ENCODE results near the gene RWDD4. TPM values are rescaled to one million over a fixed set of nuclear protein-coding genes. Genes with fewer than 3 reads are reported as not detected.

Gene RWDD4
- polyA plus RNA-seq, 1 donor (not counting 4 experiments of a cell fraction or from before 2014, with no cell fraction given) = 25.5 TPM

- H3K36me3 ChIP-seq (ENCODE audit: control insufficient read depth in 2 of 2, extremely low read depth in 1 of 2, insufficient read depth in 2 of 2, low read length in 2 of 2) = peaks cover 0 to 2% of the 10 kb centered on the region in 2 experiments
- H4K20me1 ChIP-seq (ENCODE audit: control insufficient read depth, extremely low read depth, insufficient read depth, low read length) = no peaks in the 10 kb centered on the region
- H3K9me1 ChIP-seq (ENCODE audit: control insufficient read depth, extremely low read depth, insufficient read depth, low read length) = no peaks in the 10 kb centered on the region
- peaks cover 14% of the 10 kb centered on the region for H3K4me1 ChIP-seq (ENCODE audit: control insufficient read depth, extremely low read depth, insufficient read depth, low read length)
- no peaks in the 10 kb centered on the region for H3K9me3 ChIP-seq (ENCODE audit: control insufficient read depth, low read depth, low read length)
- FAIRE-seq (no peak), DNase-seq (ENCODE audit: low read depth, low spot score) (no peak)
- no peak overlapping the region for H3K27ac ChIP-seq (ENCODE audit: control insufficient read depth, insufficient read depth, low read length)
- dilution Hi-C loops (cut with MboI; ENCODE audit: extremely low pct_ligation_motif_present, low sequenced_read_pairs) = no loop called here
- no peak overlapping the region for H3K4me3 ChIP-seq (ENCODE audit: control insufficient read depth in 2 of 3, extremely low read depth in 1 of 3, insufficient read depth in 2 of 3, low read depth in 1 of 3, low read length in 3 of 3)
- H3K4me2 ChIP-seq (ENCODE audit: control insufficient read depth, extremely low read depth, insufficient read depth, low read depth, low read length) = no peak overlapping the region
- no peaks in the 10 kb centered on the region for H3K79me2 ChIP-seq (ENCODE audit: control insufficient read depth, insufficient read depth, low read length)
- no peaks in the 10 kb centered on the region for H3K27me3 ChIP-seq (ENCODE audit: control insufficient read depth, extremely low read depth, insufficient read depth, low read length)
- H3K9ac ChIP-seq (ENCODE audit: control insufficient read depth, extremely low read depth, insufficient read depth, low read length) = no peak overlapping the region
- H2AFZ ChIP-seq (ENCODE audit: control insufficient read depth, low read length) = no peak overlapping the region
- TF ChIP-seq EZH2 (IDR thresholded peaks at IDR 0.05; ENCODE audit: low read length) (no peak), CTCF (optimal IDR thresholded peaks at IDR 0.05 in 1 of 3, IDR thresholded peaks at IDR 0.05 in 1 of 3, conservative IDR thresholded peaks at IDR 0.05 in 1 of 3; ENCODE audit: extremely low read depth in 1 of 3, insufficient read depth in 2 of 3, low read length in 3 of 3) (no peak)
Measured at GRCh38 chr4:183635741-183636140, 23.2 kb downstream of the RWDD4 start.

GRCh38 chr4:183635321-183635720, 23.7 kb downstream of the RWDD4 start:
- H3K4me2 ChIP-seq (ENCODE audit: control insufficient read depth, extremely low read depth, insufficient read depth, low read depth, low read length) = no peak overlapping the region
- H3K4me3 ChIP-seq (ENCODE audit: control insufficient read depth in 2 of 3, extremely low read depth in 1 of 3, insufficient read depth in 2 of 3, low read depth in 1 of 3, low read length in 3 of 3) = no peak overlapping the region
- no peaks in the 10 kb centered on the region for H4K20me1 ChIP-seq (ENCODE audit: control insufficient read depth, extremely low read depth, insufficient read depth, low read length)
- no peak for TF ChIP-seq EZH2 (IDR thresholded peaks at IDR 0.05; ENCODE audit: low read length)
- TF ChIP-seq CTCF (optimal IDR thresholded peaks at IDR 0.05 in 1 of 3, IDR thresholded peaks at IDR 0.05 in 1 of 3, conservative IDR thresholded peaks at IDR 0.05 in 1 of 3; ENCODE audit: extremely low read depth in 1 of 3, insufficient read depth in 2 of 3, low read length in 3 of 3) = no peak
- peaks cover 14% of the 10 kb centered on the region for H3K4me1 ChIP-seq (ENCODE audit: control insufficient read depth, extremely low read depth, insufficient read depth, low read length)
- H2AFZ ChIP-seq (ENCODE audit: control insufficient read depth, low read length) = no peak overlapping the region
- H3K27me3 ChIP-seq (ENCODE audit: control insufficient read depth, extremely low read depth, insufficient read depth, low read length) = no peaks in the 10 kb centered on the region
- FAIRE-seq (no peak), DNase-seq (ENCODE audit: low read depth, low spot score) (no peak)
- dilution Hi-C loops (cut with MboI; ENCODE audit: extremely low pct_ligation_motif_present, low sequenced_read_pairs) = no loop called here
- no peaks in the 10 kb centered on the region for H3K79me2 ChIP-seq (ENCODE audit: control insufficient read depth, insufficient read depth, low read length)
- H3K36me3 ChIP-seq (ENCODE audit: control insufficient read depth in 2 of 2, extremely low read depth in 1 of 2, insufficient read depth in 2 of 2, low read length in 2 of 2) = peaks cover 0 to 2% of the 10 kb centered on the region in 2 experiments
- H3K9me3 ChIP-seq (ENCODE audit: control insufficient read depth, low read depth, low read length) = no peaks in the 10 kb centered on the region
- no peaks in the 10 kb centered on the region for H3K9me1 ChIP-seq (ENCODE audit: control insufficient read depth, extremely low read depth, insufficient read depth, low read length)
- H3K27ac ChIP-seq (ENCODE audit: control insufficient read depth, insufficient read depth, low read length) = no peak overlapping the region
- no peak overlapping the region for H3K9ac ChIP-seq (ENCODE audit: control insufficient read depth, extremely low read depth, insufficient read depth, low read length)

All from keratinocyte (primary cell).